GM12801 (cell line): ENCODE measurements around the gene SNX17.

Source experiments
- TF ChIP-seq, protein P1 (sequence below): IDR thresholded peaks from one replicate; pipeline ENCODE4 v1.5.1; 2011; ENCODE audit warnings: control low read depth; ENCODE audit not compliant: insufficient read length; ENCODE audit errors: extremely low read depth

The SNX17 gene

DNA sequence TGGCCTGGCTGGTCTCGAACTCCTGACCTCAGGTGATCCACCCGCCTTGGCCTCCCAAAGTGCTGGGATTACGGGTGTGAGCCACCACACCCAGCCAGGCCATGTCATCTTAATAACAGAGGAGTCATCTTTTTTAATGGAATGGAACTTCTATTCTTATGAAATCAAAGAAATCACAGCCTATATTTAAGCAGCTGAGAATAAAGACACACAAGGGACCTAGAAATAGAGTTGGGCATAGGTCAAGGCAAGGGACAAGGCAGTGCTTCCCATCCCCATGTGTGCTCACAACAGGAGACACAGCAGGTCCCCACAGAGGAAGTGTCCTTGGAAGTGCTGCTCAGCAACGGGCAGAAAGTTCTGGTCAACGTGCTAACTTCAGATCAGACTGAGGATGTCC is 3.2 kb downstream of the SNX17 start:
- TF ChIP-seq, protein P1, sequence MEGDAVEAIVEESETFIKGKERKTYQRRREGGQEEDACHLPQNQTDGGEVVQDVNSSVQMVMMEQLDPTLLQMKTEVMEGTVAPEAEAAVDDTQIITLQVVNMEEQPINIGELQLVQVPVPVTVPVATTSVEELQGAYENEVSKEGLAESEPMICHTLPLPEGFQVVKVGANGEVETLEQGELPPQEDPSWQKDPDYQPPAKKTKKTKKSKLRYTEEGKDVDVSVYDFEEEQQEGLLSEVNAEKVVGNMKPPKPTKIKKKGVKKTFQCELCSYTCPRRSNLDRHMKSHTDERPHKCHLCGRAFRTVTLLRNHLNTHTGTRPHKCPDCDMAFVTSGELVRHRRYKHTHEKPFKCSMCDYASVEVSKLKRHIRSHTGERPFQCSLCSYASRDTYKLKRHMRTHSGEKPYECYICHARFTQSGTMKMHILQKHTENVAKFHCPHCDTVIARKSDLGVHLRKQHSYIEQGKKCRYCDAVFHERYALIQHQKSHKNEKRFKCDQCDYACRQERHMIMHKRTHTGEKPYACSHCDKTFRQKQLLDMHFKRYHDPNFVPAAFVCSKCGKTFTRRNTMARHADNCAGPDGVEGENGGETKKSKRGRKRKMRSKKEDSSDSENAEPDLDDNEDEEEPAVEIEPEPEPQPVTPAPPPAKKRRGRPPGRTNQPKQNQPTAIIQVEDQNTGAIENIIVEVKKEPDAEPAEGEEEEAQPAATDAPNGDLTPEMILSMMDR, result no peak

DNA sequence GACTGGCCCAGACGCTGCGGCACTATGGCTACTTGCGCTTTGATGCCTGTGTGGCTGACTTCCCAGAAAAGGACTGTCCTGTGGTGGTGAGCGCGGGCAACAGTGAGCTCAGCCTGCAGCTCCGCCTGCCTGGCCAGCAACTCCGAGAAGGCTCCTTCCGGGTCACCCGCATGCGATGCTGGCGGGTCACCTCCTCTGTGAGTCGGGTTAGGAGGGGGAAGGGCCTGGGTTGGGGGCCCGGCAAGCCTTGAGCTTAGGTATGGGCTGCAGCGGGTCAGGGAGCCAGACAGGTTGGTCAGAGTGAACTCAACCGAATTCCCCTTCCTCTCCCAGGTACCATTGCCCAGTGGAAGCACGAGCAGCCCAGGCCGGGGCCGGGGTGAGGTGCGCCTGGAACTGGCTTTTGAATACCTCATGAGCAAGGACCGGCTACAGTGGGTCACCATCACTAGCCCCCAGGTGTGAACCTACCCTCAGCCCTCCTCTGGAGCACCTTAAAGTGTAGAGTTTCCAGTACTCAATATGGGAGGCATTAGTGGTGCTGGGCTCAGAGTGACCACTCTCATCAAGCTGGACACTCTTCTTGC is 5.2 kb downstream of the SNX17 start:
- TF ChIP-seq, protein P1, result no peak

DNA sequence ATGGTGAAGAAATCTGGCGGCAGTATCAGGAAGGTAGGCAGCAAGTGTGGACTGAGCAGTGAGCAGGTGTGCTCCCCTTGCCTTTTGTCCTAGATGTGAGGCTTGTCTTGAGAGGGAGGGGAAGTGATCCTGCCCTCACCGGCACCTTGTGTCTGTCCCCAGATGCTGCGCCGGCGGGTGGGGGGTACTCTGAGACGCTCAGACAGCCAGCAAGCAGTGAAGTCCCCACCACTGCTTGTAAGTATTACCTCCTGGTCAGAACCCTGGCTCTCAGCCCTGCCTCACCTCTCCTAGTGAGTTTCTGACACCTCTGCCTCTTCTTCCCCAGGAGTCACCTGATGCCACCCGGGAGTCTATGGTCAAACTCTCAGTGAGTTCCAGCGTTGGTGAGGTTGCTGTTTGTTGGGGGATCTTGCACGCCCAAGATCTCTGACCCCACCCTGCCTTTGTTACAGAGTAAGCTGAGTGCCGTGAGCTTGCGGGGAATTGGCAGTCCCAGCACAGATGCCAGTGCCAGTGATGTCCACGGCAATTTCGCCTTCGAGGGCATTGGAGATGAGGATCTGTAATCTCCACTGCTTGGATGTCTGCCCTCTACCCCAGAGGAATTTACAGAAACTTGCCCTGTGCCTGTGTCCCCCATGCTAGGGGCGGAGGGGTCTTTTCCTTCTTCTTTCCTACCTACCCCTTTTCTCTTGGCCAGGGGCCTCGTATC is 5.9 kb downstream of the SNX17 start:
- TF ChIP-seq, protein P1, result no peak

DNA sequence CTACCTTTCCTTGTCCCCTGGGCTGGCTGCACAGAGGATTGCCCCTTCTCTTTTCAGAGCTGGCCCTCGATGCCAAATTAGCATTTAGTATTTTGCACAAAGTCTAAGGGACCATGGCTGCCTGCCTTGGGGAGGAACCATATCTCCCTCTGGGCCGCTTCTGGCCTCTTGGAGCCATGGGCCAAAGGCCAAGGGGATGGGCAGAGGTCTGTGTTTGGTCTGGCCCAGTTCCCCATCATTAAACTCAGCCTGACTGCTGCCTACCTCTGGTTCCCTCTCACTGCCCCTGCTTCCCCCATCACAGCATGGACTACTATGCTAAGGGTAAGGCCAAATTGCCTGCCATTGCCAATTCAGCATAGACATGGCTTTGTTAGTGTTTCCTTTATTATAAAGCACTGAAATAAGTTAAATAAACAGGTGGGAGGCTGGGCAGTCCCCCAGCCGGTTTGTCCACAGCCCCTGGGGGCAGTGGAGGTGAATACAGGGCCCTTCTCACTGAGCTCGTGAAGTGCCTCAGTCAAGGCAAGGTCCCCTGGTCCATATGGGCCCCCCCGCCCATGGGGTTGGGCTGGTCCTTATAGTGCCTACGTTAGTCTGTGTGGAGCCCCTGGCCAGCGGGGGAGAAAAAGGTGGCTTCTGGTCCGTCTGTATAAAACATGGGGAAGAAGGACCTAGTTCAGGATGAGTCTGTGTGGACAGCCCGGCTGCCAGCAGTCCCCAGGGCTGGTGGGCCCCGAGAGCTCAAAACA is 6.6 kb downstream of the SNX17 start:
- TF ChIP-seq, protein P1, result no peak

DNA sequence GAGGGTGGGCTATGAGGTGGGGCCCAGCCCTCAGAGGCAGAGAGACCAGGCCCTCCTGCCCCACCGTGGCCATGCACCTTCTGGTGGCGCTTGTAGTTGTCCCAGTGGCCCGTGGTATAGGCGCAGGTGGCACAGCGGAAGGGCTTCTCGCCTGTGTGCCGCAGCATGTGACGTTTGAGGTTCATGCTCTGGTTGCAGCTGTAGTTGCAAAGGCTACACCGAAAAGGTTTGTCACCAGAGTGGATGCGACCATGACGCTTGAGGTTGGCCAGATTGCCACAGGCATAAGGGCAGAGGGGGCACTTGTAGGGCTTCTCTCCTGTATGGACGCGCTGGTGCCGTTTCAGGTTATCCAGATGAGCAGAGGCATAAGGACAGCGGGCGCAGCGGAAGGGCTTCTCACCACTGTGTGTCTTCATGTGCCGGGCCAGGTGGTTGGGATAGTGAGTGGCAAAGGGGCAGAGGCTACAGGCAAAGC is 7.2 kb downstream of the SNX17 start:
- TF ChIP-seq, protein P1, result no peak

DNA sequence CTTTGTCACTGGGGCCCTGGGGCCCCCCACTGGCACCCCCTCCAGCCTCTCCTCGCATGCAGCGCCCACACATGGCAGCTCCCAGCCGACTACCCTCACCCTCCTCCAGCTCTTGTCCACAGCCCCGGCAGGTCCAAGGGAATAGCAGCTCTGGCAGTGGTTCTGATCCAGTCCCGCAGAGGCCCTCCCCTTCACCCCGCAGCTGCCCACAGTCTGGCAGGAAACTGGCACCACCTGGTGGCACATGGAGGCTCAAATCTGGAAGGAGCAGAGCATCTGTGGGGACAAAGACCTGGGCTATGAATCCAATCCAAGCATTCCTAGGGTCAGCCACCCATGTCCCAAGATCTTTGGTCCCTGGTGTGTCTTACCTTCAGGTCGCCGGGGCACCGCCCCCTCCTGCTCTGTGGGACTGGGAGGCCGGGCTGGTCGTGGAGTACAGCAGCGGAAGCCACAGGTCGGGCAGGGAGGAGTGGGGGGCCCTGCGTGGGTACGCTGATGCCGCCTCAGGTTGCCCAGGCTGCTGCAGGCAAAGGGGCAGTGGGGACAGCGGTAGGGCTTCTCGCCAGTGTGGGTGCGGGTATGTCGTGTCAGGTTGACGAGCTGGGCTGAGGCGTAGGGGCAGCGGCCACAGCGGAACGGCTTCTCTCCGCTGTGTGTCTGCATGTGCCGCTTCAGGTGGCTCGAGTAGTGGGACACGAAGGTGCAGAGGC is 7.8 kb downstream of the SNX17 start:
- TF ChIP-seq, protein P1, result no peak

DNA sequence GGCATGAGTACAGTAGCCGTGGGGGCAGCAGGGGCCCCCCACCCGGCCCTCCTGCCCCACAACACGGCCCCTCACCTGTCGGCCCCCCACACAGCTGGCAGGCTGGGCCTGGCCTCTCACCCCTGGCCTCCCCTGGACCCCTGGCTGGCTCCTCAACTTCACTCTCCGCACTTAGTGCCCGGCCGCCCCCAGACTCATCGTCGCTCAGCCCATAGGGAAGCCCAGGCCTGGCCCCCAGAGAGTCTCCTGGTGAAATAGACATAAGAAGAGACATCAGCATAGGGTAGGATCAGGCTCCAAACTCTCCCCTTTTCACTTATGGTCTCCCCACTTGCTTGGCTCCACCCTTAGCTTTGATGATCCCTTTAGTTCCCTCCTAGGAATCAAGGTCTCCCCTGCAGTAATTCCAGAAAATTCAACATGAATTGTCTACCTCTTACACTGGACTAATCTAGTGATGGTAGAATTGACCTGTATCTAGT is 8.4 kb downstream of the SNX17 start:
- TF ChIP-seq, protein P1, result no peak
